AG09319 (cell line): ENCODE measurements around the gene ZNF491.

Experiments used
- DNase-seq: peaks from one replicate; pipeline ENCODE4 v3.0.0-alpha.2; 2010; ENCODE audit warnings: low read depth; ENCODE audit errors: extremely low read depth
- CTCF ChIP-seq: IDR thresholded peaks from 2 replicates; pipeline ENCODE4 v1.5.1; 2011; ENCODE audit warnings: low read depth, mild to moderate bottlenecking, inconsistent platforms, low read length, moderate library complexity

The ZNF491 gene

GRCh38 chr19:11781295-11782057 lies 16.8 kb upstream of the ZNF491 start:
- no peak for DNase-seq
- TF ChIP-seq CTCF, result no peak

GRCh38 chr19:11783767-11784166 lies 14.6 kb upstream of the ZNF491 start:
- TF ChIP-seq CTCF, result no peak

GRCh38 chr19:11784356-11784755 lies 14.0 kb upstream of the ZNF491 start:
- DNase-seq, result no peak
- TF ChIP-seq CTCF, result no peak

More at GRCh38 chr19:11783767-11784166, 14.6 kb upstream of the ZNF491 start:
- DNase-seq, result no peak

DNA sequence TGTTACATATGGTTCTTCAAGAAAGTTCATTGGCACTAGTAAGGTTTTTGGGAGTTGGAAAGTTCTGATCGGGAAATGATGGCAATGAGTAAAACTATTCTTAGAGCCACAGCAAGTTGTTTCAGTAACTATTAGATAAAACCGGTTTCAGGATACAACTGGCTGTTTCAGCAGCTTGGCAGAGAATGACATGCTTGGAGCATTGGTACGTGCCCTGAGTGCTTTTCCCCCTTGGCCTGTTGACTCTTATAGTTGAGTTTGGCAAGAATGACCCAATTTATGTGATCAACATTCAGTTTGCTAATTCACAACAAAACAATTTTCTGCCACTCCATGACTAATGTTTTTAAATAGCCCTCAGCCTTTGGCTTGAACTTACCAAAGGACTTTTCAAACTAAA lies 10.8 kb upstream of the ZNF491 start:
- no peak for DNase-seq
- TF ChIP-seq CTCF, result no peak

DNA sequence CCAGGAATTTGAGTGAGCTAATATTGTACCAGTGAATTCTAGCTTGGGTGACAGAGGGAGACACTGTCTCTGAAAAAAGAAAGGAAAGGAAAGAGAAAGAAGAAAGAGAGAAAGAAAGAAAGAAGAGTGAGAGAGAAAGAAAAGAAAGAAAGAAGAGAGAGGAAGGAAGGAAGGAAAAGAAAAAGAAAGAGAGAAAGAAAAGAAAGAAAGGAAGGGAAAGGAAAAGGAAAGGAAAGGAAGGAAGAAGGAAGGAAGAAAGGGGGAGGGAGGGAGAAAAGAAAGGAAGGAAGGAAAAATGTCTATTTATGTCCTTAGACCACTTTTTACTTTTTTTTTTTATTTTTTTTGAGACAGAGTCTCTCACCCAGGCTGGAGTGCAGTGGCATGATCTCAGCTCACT lies 5.4 kb upstream of the ZNF491 start:
- DNase-seq, result no peak
- TF ChIP-seq CTCF, result no peak

DNA sequence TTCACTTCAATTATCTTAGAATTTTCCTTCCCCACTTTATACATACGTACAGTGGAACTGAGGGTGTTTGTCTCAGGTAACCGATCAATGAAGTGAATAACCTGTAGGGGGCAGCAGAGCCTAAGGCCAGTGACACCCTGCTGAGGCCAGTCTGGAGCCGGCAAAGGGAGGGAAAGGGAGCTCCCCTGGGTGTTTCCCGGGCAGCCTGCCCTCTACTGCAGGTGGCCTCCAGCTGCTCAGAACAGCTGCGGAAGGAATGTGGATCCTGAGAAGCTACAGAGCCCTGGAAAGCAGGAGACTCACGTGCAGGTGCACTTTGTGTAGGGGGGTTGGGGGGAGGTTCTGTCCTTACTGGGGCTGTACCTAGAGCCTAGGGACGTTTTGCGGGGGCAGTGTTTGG lies 832 bp upstream of the ZNF491 start:
- peak; percentile 76 for DNase-seq
- TF ChIP-seq CTCF, result peak; percentile 82

DNA sequence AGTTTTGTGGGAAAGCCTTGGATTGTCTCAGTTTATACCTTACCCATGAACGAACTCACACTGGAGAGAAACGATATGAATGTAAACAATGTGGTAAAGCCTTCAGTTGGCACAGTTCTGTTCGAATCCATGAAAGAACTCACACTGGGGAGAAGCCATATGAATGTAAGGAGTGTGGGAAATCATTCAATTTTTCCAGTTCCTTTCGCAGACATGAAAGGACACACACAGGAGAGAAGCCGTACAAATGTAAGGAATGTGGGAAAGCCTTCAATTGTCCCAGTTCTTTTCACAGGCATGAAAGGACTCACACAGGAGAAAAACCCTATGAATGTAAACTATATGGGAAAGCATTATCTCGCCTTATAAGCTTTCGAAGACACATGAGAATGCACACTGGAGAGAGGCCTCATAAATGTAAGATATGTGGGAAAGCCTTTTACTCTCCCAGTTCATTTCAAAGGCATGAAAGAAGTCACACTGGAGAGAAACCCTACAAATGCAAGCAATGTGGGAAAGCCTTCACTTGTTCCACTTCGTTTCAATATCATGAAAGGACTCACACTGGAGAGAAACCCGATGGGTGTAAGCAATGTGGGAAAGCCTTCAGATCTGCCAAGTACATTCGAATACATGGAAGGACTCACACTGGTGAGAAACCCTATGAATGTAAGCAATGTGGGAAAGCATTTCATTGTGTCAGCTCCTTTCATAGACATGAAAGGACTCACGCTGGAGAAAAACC lies 8.2 kb downstream of the ZNF491 start:
- no peak for TF ChIP-seq CTCF
- DNase-seq, result no peak
